Effector CD8-positive, alpha-beta T cell (primary cell): Measurements from ENCODE around the gene DIDO1.
"Not testable (repeated sequence)": the region's sequence is repeated elsewhere in the genome, so short reads cannot be mapped to it uniquely, and the experiment has no call there.

Experiments
- DNase-seq: peaks from one replicate; lab custom pipeline; 2025; lab: John Stamatoyannopoulos, UW

Gene DIDO1

GRCh38 chr20:62854121-62854520, 72.2 kb downstream of the DIDO1 start:
- DNase-seq, result no peak

GRCh38 chr20:62853304-62853703, 73.0 kb downstream of the DIDO1 start:
- not testable (repeated sequence) for DNase-seq

- no peak for DNase-seq
Observed at GRCh38 chr20:62852841-62853240, 73.5 kb downstream of the DIDO1 start.

GRCh38 chr20:62852196-62852595, 74.1 kb downstream of the DIDO1 start:
- DNase-seq, result no peak

- no peak for DNase-seq
Observed at GRCh38 chr20:62850333-62850974, 75.9 kb downstream of the DIDO1 start.

GRCh38 chr20:62849431-62849830, 76.9 kb downstream of the DIDO1 start:
- DNase-seq, result no peak

GRCh38 chr20:62848917-62849316, 77.4 kb downstream of the DIDO1 start:
- DNase-seq, result not testable (repeated sequence)

- DNase-seq, result no peak
Observed at GRCh38 chr20:62846166-62846890, 80.0 kb downstream of the DIDO1 start.

- no peak for DNase-seq
Observed at GRCh38 chr20:62845416-62846160, 80.7 kb downstream of the DIDO1 start.

GRCh38 chr20:62844182-62844581, 82.1 kb downstream of the DIDO1 start:
- no peak for DNase-seq

GRCh38 chr20:62843656-62844055, 82.6 kb downstream of the DIDO1 start:
- DNase-seq, result no peak

GRCh38 chr20:62841705-62842212, 84.5 kb downstream of the DIDO1 start:
- no peak for DNase-seq

- no peak for DNase-seq
Observed at GRCh38 chr20:62840244-62841197, 85.8 kb downstream of the DIDO1 start.

GRCh38 chr20:62839816-62840215, 86.5 kb downstream of the DIDO1 start:
- no peak for DNase-seq

- no peak for DNase-seq
Observed at GRCh38 chr20:62839261-62839660, 87.0 kb downstream of the DIDO1 start.

- no peak for DNase-seq
Observed at GRCh38 chr20:62838128-62838891, 88.0 kb downstream of the DIDO1 start.

GRCh38 chr20:62837790-62838127, 88.5 kb downstream of the DIDO1 start:
- no peak for DNase-seq

GRCh38 chr20:62836967-62837490, 89.3 kb downstream of the DIDO1 start:
- DNase-seq, result no peak

GRCh38 chr20:62835931-62836861, 90.1 kb downstream of the DIDO1 start:
- no peak for DNase-seq
